ENCODE data around the gene GPR17.

DNA sequence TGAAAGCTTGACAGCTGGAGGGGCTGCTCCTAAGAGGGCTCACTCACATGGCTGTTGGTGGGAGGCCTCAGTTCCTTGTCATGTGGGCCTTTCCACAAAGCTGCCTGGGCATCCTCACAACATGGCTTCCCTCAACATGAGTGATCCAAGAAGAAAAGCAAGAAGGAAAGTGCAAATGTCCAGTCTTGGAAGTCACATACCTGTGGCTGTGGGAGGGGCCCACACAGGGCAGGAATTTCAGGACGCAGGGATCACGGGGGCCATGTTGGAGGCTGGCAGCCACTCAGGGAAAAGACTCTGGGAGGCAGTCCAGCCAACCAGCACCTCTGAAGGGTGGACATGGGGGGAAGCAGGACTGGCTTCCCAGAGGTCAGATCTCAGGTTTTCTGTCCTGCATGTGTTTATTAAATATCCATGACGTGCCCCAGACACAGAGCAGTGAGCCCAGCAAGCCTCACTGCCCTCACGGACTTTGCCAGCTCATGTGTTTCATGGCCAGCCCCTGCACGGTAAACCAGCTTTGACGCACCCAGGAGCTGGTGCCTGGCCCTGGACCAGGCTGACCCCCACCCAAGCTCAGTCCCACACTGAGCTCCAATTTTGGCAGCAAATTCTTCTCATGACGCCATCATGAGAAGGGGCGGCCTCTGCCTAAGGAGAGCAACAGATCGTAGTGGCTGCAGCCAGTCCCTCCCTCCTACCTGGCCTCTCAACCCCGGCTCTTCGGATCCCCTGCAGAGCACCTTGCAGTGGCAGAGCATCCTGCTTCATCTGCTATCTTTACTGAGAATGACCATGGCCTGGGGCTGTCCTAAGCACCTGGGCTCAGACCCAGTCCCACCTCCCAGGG lies 34.7 kb upstream of the GPR17 start:
- no peak for TF ChIP-seq POLR2A (IDR thresholded peaks at IDR 0.05)
- TF ChIP-seq, protein P1, sequence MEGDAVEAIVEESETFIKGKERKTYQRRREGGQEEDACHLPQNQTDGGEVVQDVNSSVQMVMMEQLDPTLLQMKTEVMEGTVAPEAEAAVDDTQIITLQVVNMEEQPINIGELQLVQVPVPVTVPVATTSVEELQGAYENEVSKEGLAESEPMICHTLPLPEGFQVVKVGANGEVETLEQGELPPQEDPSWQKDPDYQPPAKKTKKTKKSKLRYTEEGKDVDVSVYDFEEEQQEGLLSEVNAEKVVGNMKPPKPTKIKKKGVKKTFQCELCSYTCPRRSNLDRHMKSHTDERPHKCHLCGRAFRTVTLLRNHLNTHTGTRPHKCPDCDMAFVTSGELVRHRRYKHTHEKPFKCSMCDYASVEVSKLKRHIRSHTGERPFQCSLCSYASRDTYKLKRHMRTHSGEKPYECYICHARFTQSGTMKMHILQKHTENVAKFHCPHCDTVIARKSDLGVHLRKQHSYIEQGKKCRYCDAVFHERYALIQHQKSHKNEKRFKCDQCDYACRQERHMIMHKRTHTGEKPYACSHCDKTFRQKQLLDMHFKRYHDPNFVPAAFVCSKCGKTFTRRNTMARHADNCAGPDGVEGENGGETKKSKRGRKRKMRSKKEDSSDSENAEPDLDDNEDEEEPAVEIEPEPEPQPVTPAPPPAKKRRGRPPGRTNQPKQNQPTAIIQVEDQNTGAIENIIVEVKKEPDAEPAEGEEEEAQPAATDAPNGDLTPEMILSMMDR (IDR thresholded peaks at IDR 0.05 in 4 of 5, conservative IDR thresholded peaks at IDR 0.05 in 1 of 5), result no peak
